Thyroid gland (tissue), 4 donors: Measurements from ENCODE around the gene TFCP2.

Source experiments
- POLR2A ChIP-seq, 2 donors: fragments of 450-650 bp; IDR thresholded peaks; one replicate each; pipeline ENCODE4 v1.6.1; 2017; ENCODE audit warnings: antibody characterized with exemption in 2 of 2, mild to moderate bottlenecking in 2 of 2, moderate library complexity in 1 of 2
- TF ChIP-seq, protein P1 (sequence below), 6 experiments: fragments of 200-600 bp in 3 of 6; fragments of 450-650 bp in 3 of 6; sonication (generic) in 3 of 6; IDR thresholded peaks; one replicate each; pipeline ENCODE4 v1.5.1; 2016 to 2019; ENCODE audit warnings: antibody characterized with exemption in 6 of 6, mild to moderate bottlenecking in 2 of 6, inconsistent platforms in 1 of 6, moderate library complexity in 1 of 6

DNA sequence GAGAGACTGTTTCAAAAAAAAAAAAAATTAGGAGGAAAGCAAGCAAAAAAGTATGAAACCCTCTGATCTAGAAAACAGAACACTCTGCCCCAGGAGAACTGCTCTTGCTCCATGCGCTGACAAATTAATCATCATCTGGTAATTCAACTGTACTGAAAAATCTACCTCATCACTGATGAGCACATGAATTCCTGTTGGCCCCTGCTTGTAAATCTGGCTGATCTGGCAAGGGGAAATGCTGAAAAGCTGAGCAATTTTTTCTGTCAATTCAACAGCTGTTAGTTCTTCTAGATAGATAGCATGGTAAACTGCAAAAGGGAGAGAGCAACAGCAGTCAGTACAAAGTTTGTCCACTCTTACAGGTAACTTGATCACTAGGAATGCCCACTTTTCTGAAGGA, 74.3 kb downstream of the TFCP2 start:
- TF ChIP-seq, protein P1, sequence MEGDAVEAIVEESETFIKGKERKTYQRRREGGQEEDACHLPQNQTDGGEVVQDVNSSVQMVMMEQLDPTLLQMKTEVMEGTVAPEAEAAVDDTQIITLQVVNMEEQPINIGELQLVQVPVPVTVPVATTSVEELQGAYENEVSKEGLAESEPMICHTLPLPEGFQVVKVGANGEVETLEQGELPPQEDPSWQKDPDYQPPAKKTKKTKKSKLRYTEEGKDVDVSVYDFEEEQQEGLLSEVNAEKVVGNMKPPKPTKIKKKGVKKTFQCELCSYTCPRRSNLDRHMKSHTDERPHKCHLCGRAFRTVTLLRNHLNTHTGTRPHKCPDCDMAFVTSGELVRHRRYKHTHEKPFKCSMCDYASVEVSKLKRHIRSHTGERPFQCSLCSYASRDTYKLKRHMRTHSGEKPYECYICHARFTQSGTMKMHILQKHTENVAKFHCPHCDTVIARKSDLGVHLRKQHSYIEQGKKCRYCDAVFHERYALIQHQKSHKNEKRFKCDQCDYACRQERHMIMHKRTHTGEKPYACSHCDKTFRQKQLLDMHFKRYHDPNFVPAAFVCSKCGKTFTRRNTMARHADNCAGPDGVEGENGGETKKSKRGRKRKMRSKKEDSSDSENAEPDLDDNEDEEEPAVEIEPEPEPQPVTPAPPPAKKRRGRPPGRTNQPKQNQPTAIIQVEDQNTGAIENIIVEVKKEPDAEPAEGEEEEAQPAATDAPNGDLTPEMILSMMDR (IDR thresholded peaks at IDR 0.05): no peak
- no peak for TF ChIP-seq POLR2A (IDR thresholded peaks at IDR 0.05)
